IPS-20b (cell line): ENCODE measurements around the gene SMAD7.

Source experiments
- H3K27ac ChIP-seq: one replicate; pipeline ENCODE4 v1.5.1; 2013; ENCODE audit warnings: low read length
- H3K27me3 ChIP-seq: 2 replicates; pipeline ENCODE4 v1.6.1; 2013; ENCODE audit warnings: mild to moderate bottlenecking, low read length, inconsistent platforms; ENCODE audit not compliant: insufficient read depth
- H3K36me3 ChIP-seq: 2 replicates; pipeline ENCODE4 v1.6.1; 2013; ENCODE audit warnings: low read depth, mild to moderate bottlenecking, inconsistent platforms, low read length, moderate library complexity; ENCODE audit not compliant: insufficient read depth
- H3K4me1 ChIP-seq: 2 replicates; pipeline ENCODE4 v1.6.1; 2013; ENCODE audit warnings: mild to moderate bottlenecking, control low read depth, inconsistent platforms, low read length, moderate library complexity; ENCODE audit not compliant: insufficient read depth
- H3K4me3 ChIP-seq: 2 replicates; pipeline ENCODE4 v1.5.1; 2013; ENCODE audit warnings: mild to moderate bottlenecking, low read length, inconsistent platforms
- H3K9ac ChIP-seq: 2 replicates; pipeline ENCODE4 v1.6.1; 2013; ENCODE audit warnings: low read depth, mild to moderate bottlenecking, inconsistent platforms, low read length, moderate library complexity
- H3K9me3 ChIP-seq: 2 replicates; pipeline ENCODE4 v1.6.1; 2013; ENCODE audit warnings: mild to moderate bottlenecking, low read depth, low read length, inconsistent platforms; ENCODE audit not compliant: insufficient read depth

Gene SMAD7

DNA sequence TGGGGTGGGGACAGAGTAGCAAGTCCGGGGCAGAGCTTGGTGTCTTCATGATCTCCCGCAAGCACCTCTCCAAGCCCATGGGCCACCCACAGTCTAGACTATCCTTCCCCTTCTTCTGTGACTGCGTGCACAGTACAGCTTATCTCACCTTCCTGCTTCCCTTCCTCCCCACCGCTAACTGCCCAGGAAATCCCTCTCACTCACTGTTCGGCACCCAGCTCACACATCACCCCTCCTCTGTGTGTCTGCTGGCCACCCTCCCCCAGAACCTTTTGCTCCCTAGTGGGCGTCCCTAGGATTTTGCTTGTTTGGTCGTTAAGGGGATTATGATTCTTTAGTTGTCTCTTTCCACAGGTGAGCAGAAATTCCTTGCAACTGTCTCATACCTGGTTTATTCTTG lies 31.5 kb upstream of the SMAD7 start:
- peaks cover under 1% of the 10 kb centered on the region; the same call in 1 of the 2 replicates for H3K4me1 ChIP-seq
- H3K27ac ChIP-seq = no peak overlapping the region

GRCh38 chr18:48979944-48980890 lies 29.5 kb upstream of the SMAD7 start:
- Histone ChIP-seq H3K36me3 (no peaks in the 10 kb centered on the region), H3K4me1 (no peaks in the 10 kb centered on the region; the same call in 1 of the 2 replicates), H3K9me3 (no peaks in the 10 kb centered on the region), H3K27me3 (peaks cover 23% of the 10 kb centered on the region), H3K4me3 (no peak overlapping the region), H3K9ac (no peak overlapping the region), H3K27ac (no peak overlapping the region)

More for the DNA sequence above, 31.5 kb upstream of the SMAD7 start:
- Histone ChIP-seq H3K9me3 (no peaks in the 10 kb centered on the region), H3K36me3 (no peaks in the 10 kb centered on the region), H3K27me3 (peaks cover 8% of the 10 kb centered on the region), H3K4me3 (no peak overlapping the region), H3K9ac (no peak overlapping the region)

DNA sequence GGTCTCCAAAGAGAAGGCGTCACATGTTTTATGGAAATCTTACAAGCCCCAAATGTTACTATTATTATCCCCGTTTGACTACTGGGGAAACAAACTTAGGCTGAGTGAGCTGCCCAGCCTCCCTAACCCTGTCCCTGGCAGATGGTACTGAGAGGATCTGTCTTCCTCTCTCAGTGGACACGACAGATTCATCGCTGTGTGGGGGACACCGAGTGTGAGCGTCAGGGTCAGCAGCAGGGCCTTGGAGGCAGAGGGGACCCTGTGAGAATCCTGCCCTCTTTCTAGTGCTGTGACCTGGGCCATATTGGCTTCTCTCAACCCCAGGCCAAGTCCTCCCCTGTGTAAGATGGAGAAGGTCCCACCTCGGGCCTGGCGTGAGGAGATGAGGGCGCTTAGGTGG lies 27.1 kb upstream of the SMAD7 start:
- Histone ChIP-seq H3K4me1 (peaks cover 20% of the 10 kb centered on the region), H3K9ac (no peak overlapping the region), H3K4me3 (no peak overlapping the region), H3K9me3 (no peaks in the 10 kb centered on the region), H3K36me3 (no peaks in the 10 kb centered on the region), H3K27ac (no peak overlapping the region), H3K27me3 (peaks cover 46% of the 10 kb centered on the region)

GRCh38 chr18:48975817-48976649 lies 25.3 kb upstream of the SMAD7 start:
- H3K9ac ChIP-seq = peak overlapping the region; percentile 72; the same call in 1 of the 2 replicates
- no peaks in the 10 kb centered on the region for H3K9me3 ChIP-seq
- H3K36me3 ChIP-seq = no peaks in the 10 kb centered on the region
- peak overlapping the region; percentile 80 for H3K4me3 ChIP-seq
- H3K27me3 ChIP-seq = peaks cover 46% of the 10 kb centered on the region
- no peak overlapping the region for H3K27ac ChIP-seq
- peaks cover 20% of the 10 kb centered on the region for H3K4me1 ChIP-seq

GRCh38 chr18:48975120-48975816 lies 24.5 kb upstream of the SMAD7 start:
- no peak overlapping the region for H3K27ac ChIP-seq
- H3K4me1 ChIP-seq = peaks cover 20% of the 10 kb centered on the region
- no peaks in the 10 kb centered on the region for H3K36me3 ChIP-seq
- peak overlapping the region; percentile 72; the same call in 1 of the 2 replicates for H3K9ac ChIP-seq
- no peaks in the 10 kb centered on the region for H3K9me3 ChIP-seq
- H3K4me3 ChIP-seq = peak overlapping the region; percentile 80
- peaks cover 46% of the 10 kb centered on the region for H3K27me3 ChIP-seq

DNA sequence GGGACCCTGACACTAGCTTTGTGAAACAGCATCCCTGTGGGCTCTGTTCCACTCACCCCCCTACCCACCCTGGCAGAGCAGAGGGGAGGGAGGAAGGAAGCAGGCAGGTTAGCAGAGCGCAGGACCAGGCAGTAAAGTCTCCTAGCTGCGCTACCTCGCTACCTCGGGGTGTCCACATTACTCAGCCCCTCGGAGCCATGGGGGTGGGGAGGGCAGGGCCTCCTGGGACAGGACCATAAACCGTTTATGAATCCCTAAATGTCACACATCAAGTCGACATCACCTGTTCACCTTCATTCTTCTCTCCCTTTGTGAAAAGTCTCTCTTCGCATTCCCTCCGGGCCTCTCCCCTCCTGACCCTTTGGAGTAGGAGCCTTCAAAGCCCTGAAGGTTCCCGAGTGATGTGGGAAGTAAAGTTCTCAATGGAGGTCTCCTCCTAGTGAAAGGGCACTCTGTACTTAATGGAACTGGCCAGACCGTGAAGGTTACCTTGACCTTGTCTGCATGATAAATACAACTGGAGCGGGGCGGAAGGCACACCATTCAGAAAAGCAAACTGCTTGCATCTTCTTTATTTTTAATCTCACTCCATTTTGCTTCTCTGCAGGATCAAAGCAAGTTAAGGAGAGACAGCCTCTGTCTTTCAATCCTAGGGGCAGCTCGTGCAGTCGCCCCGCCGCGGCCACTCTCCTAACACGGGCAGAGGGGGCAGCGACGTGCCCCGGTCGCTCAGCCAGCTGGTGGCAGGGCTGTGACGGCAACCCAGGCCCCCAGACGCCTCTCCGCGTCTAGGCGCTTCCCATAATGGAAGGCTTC lies 23.7 kb upstream of the SMAD7 start:
- Histone ChIP-seq H3K4me3 (peak overlapping the region; percentile 80), H3K27me3 (peaks cover 47% of the 10 kb centered on the region), H3K9ac (peak overlapping the region; percentile 72; the same call in 1 of the 2 replicates)

DNA sequence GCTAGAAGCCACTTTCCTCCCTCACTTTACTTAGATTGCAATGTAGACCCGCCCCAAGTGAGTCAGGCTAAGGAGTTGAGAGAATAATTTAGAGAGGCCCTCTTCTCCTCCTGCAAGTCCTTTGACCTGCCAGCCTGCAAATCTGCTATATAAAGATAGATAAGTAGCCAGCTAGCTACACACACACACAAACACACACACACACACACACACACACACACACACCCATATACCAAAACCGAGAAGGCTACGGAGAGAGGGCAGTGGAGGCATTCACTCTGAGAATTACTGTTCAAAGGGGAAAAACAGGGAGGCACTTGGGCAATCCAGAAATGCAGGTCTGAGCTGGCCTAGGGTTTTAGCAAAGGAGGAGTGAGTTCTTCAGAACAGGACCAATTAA lies 23.0 kb upstream of the SMAD7 start:
- no peaks in the 10 kb centered on the region for H3K36me3 ChIP-seq

More for the DNA sequence above, 23.7 kb upstream of the SMAD7 start:
- Histone ChIP-seq H3K4me1 (peaks cover 20% of the 10 kb centered on the region), H3K9me3 (no peaks in the 10 kb centered on the region), H3K36me3 (no peaks in the 10 kb centered on the region), H3K27ac (no peak overlapping the region)

GRCh38 chr18:48968412-48969215 lies 17.8 kb upstream of the SMAD7 start:
- Histone ChIP-seq H3K9ac (no peak overlapping the region), H3K4me1 (peaks cover 20% of the 10 kb centered on the region), H3K9me3 (no peaks in the 10 kb centered on the region)

More for the DNA sequence above, 23.0 kb upstream of the SMAD7 start:
- peaks cover 27% of the 10 kb centered on the region for H3K4me1 ChIP-seq
- no peaks in the 10 kb centered on the region for H3K9me3 ChIP-seq
- H3K4me3 ChIP-seq = no peak overlapping the region
- H3K9ac ChIP-seq = no peak overlapping the region
- no peak overlapping the region for H3K27ac ChIP-seq
- peaks cover 50% of the 10 kb centered on the region for H3K27me3 ChIP-seq

GRCh38 chr18:48967545-48967944 lies 16.8 kb upstream of the SMAD7 start:
- Histone ChIP-seq H3K9ac (no peak overlapping the region), H3K27me3 (peaks cover 4% of the 10 kb centered on the region; the same call in 1 of the 2 replicates), H3K4me1 (peaks cover 25% of the 10 kb centered on the region; the same call in 1 of the 2 replicates), H3K27ac (no peak overlapping the region), H3K36me3 (no peaks in the 10 kb centered on the region), H3K4me3 (no peak overlapping the region), H3K9me3 (no peaks in the 10 kb centered on the region)

More at GRCh38 chr18:48968412-48969215, 17.8 kb upstream of the SMAD7 start:
- H3K4me3 ChIP-seq = peak overlapping the region; percentile 16; the same call in 1 of the 2 replicates
- no peak overlapping the region for H3K27ac ChIP-seq
- H3K36me3 ChIP-seq = no peaks in the 10 kb centered on the region
- H3K27me3 ChIP-seq = peaks cover 11% of the 10 kb centered on the region

DNA sequence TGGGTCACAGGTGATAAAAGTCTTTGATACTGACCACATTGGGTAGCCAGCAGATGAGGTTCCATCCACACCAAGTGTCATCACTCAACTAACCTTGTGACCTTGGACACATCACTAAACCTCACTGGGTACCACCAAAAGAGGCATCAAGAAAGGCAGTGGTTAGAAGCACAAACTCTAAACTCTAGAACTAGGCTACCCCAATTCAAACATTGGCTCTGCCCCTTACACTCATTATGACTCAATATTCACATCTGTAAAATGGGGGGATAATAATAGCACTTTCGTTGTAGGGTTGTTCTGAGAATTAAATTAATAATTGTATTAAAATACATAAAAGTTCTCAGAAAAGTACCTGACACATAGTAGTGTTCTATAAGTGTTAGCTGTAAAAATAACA lies 15.8 kb upstream of the SMAD7 start:
- Histone ChIP-seq H3K27ac (no peak overlapping the region), H3K4me3 (no peak overlapping the region), H3K9me3 (no peaks in the 10 kb centered on the region), H3K9ac (no peak overlapping the region), H3K36me3 (no peaks in the 10 kb centered on the region), H3K27me3 (peaks cover 4% of the 10 kb centered on the region; the same call in 1 of the 2 replicates), H3K4me1 (peaks cover 27% of the 10 kb centered on the region; the same call in 1 of the 2 replicates)
